B cell (primary cell): ENCODE data around the gene DLG2. TPM values are rescaled to one million over a fixed set of nuclear protein-coding genes. Genes with fewer than 3 reads are reported as not detected.

Experiments used
- ATAC-seq: fragments of 200-7000 bp; cut with Tn5 transposase; one replicate; pipeline ENCODE4 v1.10.0; 2021; ENCODE audit warnings: low read depth, mild to moderate bottlenecking, moderate number of reproducible peaks, moderate library complexity
- CTCF ChIA-PET: fragments of 350-600 bp; sonication (Branson Sonifier 250); formaldehyde crosslinking; loops from one replicate; lab custom pipeline; 2021; ENCODE audit warnings: antibody characterized with exemption, inconsistent platforms; lab: Charles Lee
- POLR2A ChIA-PET: fragments of 350-600 bp; sonication (Branson Sonifier 250); formaldehyde crosslinking; loops from one replicate; lab custom pipeline; 2021; ENCODE audit warnings: antibody characterized with exemption; lab: Charles Lee
- DNase-seq: peaks from one replicate; pipeline ENCODE4 v3.0.0; 2013
- H2AFZ ChIP-seq: 2 replicates; pipeline ENCODE4 v1.6.1; 2012; ENCODE audit warnings: mild to moderate bottlenecking, low read depth, low read length; ENCODE audit not compliant: insufficient read depth, poor library complexity, severe bottlenecking
- H3K27ac ChIP-seq, 2 donors: 1 replicate in 1 of 2; 2 replicates in 1 of 2; pipeline ENCODE4 v1.5.1; 2012 to 2013; ENCODE audit warnings: low read length in 2 of 2, mild to moderate bottlenecking in 2 of 2, moderate library complexity in 1 of 2
- H3K27me3 ChIP-seq, 4 experiments: fragments of 200-600 bp in 1 of 4; sonication (generic) in 1 of 4; replicated peaks in 1 of 4; 1 replicate in 2 of 4; 2 replicates in 2 of 4; pipeline versions ENCODE4 v1.6.1 to v1.7.0; 2013 to 2016; ENCODE audit warnings: low read length in 3 of 4, mild to moderate bottlenecking in 2 of 4, mixed read lengths in 1 of 4, moderate library complexity in 1 of 4; ENCODE audit not compliant: insufficient read depth in 4 of 4, control insufficient read depth in 3 of 4; ENCODE audit errors: control extremely low read depth in 1 of 4
- H3K36me3 ChIP-seq, 2 experiments: replicated peaks in 1 of 2; 1 replicate in 1 of 2; 2 replicates in 1 of 2; pipeline versions ENCODE4 v1.6.1 to v1.7.1; 2013; ENCODE audit warnings: low read length in 1 of 2; ENCODE audit not compliant: insufficient read depth in 2 of 2, control insufficient read depth in 1 of 2; ENCODE audit errors: control extremely low read depth in 1 of 2, extremely low read depth in 1 of 2
- H3K4me1 ChIP-seq, 2 donors: fragments of 200-600 bp in 1 of 2; sonication (generic) in 1 of 2; 1 replicate in 1 of 2; 2 replicates in 1 of 2; pipeline versions ENCODE4 v1.5.1 to v1.6.1; 2013 to 2017; ENCODE audit warnings: low read length in 2 of 2; ENCODE audit not compliant: control insufficient read depth in 2 of 2, insufficient read depth in 2 of 2
- H3K4me2 ChIP-seq: replicated peaks from 2 replicates; pipeline ENCODE3; 2012; ENCODE audit warnings: mild to moderate bottlenecking, low read depth, low read length; ENCODE audit not compliant: poor library complexity, severe bottlenecking
- H3K4me3 ChIP-seq, 5 experiments: fragments of 200-600 bp in 1 of 5; sonication (generic) in 1 of 5; 1 replicate in 3 of 5; 2 replicates in 2 of 5; pipeline versions ENCODE4 v1.5.1 to v1.7.0; 2011 to 2016; ENCODE audit warnings: low read length in 4 of 5, mild to moderate bottlenecking in 4 of 5, low read depth in 2 of 5, control low read depth in 1 of 5, moderate library complexity in 1 of 5; ENCODE audit not compliant: insufficient read depth in 1 of 5; ENCODE audit errors: control extremely low read depth in 1 of 5, extremely low read depth in 1 of 5
- H3K79me2 ChIP-seq: fragments of 200-600 bp; sonication (generic); one replicate; pipeline ENCODE4 v1.6.0; 2016; ENCODE audit warnings: low read length; ENCODE audit not compliant: control insufficient read depth, insufficient read depth
- H3K9ac ChIP-seq: fragments of 200-600 bp; sonication (generic); 2 replicates; pipeline ENCODE4 v1.6.1; 2017; ENCODE audit warnings: mild to moderate bottlenecking, low read length, moderate library complexity
- H3K9me3 ChIP-seq, 3 donors: one replicate each; pipeline versions ENCODE4 v1.6.1 to v1.7.1; 2013; ENCODE audit warnings: low read length in 2 of 3; ENCODE audit not compliant: control insufficient read depth in 2 of 3, insufficient read depth in 1 of 3; ENCODE audit errors: control extremely low read depth in 1 of 3
- H4K20me1 ChIP-seq: 2 replicates; pipeline ENCODE4 v1.6.0; 2012; ENCODE audit warnings: mild to moderate bottlenecking, low read length; ENCODE audit not compliant: insufficient read depth, control insufficient read depth, poor library complexity, severe bottlenecking
- H3K27ac Mint-ChIP-seq: one replicate; pipeline ENCODE4 v1.8.0; 2021; ENCODE audit warnings: mixed read lengths
- H3K27me3 Mint-ChIP-seq: one replicate; pipeline ENCODE4 v1.8.0; 2021; ENCODE audit warnings: mixed read lengths
- H3K4me1 Mint-ChIP-seq: one replicate; pipeline ENCODE4 v1.8.0; 2021; ENCODE audit warnings: mixed read lengths
- H3K4me3 Mint-ChIP-seq: one replicate; pipeline ENCODE4 v1.8.0; 2021; ENCODE audit warnings: mixed read lengths
- H3K9me3 Mint-ChIP-seq: one replicate; pipeline ENCODE4 v1.8.0; 2022; ENCODE audit warnings: mixed read lengths; ENCODE audit not compliant: insufficient read depth
- CTCF ChIP-seq: fragments of 200-600 bp; IDR thresholded peaks from one replicate; pipeline ENCODE4 v1.8.0; 2022; ENCODE audit warnings: antibody characterized with exemption, mild to moderate bottlenecking
- EZH2 ChIP-seq: IDR thresholded peaks from 2 replicates; pipeline ENCODE4 v1.6.1; 2012; ENCODE audit warnings: borderline replicate concordance, low read depth, mild to moderate bottlenecking, moderate library complexity, low read length; ENCODE audit not compliant: insufficient read depth, poor library complexity, severe bottlenecking
- WGBS: methylation state at CpG from one replicate; pipeline ENCODE4 v1.1.5; 2013; ENCODE audit warnings: missing lambda C conversion rate; ENCODE audit not compliant: insufficient coverage; 5-methylcytosine and 5-hydroxymethylcytosine counted together
- intact Hi-C: fragments of 100-400 bp; cut with micrococcal nuclease; formaldehyde crosslinking; loops from one replicate; pipeline ENCODE4 v1.10.0; 2022
- polyA plus RNA-seq: library from polyadenylated mRNA; depleted of rRNA; stranded (reverse); fragments of >200 nt; gene quantifications from 2 replicates; pipeline ENCODE4 v1.2.3, GENCODE V29; 2012
- total RNA-seq, 2 donors: library from RNA; stranded (reverse); fragments of 120-200 nt in 1 of 2; gene quantifications; 1 replicate in 1 of 2; 2 replicates in 1 of 2; pipeline versions ENCODE4 v1.2.3 to v1.2.4, GENCODE V29; 2013 to 2022

Gene DLG2
- total and polyA plus RNA-seq, 2 donors (not counting 1 experiment from before 2014, with no cell fraction given): 0.54 to 5.4 TPM

- no peak overlapping the region for H2AFZ ChIP-seq
- H4K20me1 ChIP-seq: no peaks in the 10 kb centered on the region
- no peaks in the 10 kb centered on the region for H3K36me3 ChIP-seq
- H3K27me3 ChIP-seq: peaks cover 0 to 5% (median 0%) of the 10 kb centered on the region in 4 experiments
- H3K9me3 ChIP-seq: no peaks in the 10 kb centered on the region
- H3K9me3 Mint-ChIP-seq: no peaks in the 10 kb centered on the region
- H3K4me3 ChIP-seq: no peak overlapping the region
- no peaks in the 10 kb centered on the region for H3K4me1 ChIP-seq
- no peaks in the 10 kb centered on the region for H3K79me2 ChIP-seq
- no peak overlapping the region for H3K4me2 ChIP-seq
- H3K4me1 Mint-ChIP-seq: no peaks in the 10 kb centered on the region
- CTCF ChIA-PET: interaction anchor here (1.7 kb wide), 1 partner anchor 11 kb away, joined by 5 read pairs; no protein-coding TSS in a partner anchor
- DNase-seq: no peak
- peaks cover 9% of the 10 kb centered on the region for H3K27me3 Mint-ChIP-seq
- no peak overlapping the region for H3K27ac ChIP-seq
- H3K9ac ChIP-seq: no peak overlapping the region
- TF ChIP-seq CTCF: no peak
- no peak for TF ChIP-seq EZH2
- no CpG with 5 or more reads among the region's 2 CpGs for WGBS
- intact Hi-C loops: no loop called here
- ATAC-seq: no peak
- POLR2A ChIA-PET: no interaction called here
- no peak overlapping the region for H3K27ac Mint-ChIP-seq
- no peak overlapping the region for H3K4me3 Mint-ChIP-seq
Measured at GRCh38 chr11:83702796-83703195, 1924.3 kb downstream of the DLG2 start.

- Mint-ChIP-seq H3K27me3 (peaks cover 4% of the 10 kb centered on the region), H3K27ac (no peak overlapping the region), H3K9me3 (no peaks in the 10 kb centered on the region), H3K4me1 (no peaks in the 10 kb centered on the region), H3K4me3 (no peak overlapping the region)
- ChIA-PET POLR2A (no interaction called here), CTCF (no interaction called here)
- Histone ChIP-seq H3K4me3 (no peak overlapping the region), H4K20me1 (no peaks in the 10 kb centered on the region), H3K27me3 (peaks cover 0 to 3% (median 0%) of the 10 kb centered on the region in 4 experiments), H3K79me2 (no peaks in the 10 kb centered on the region), H3K4me1 (no peaks in the 10 kb centered on the region), H3K36me3 (no peaks in the 10 kb centered on the region), H3K9me3 (no peaks in the 10 kb centered on the region), H3K27ac (no peak overlapping the region), H2AFZ (no peak overlapping the region), H3K9ac (no peak overlapping the region), H3K4me2 (no peak overlapping the region)
- WGBS: 100% methylated on average over 1 of the region's 2 CpGs
- ATAC-seq (no peak), DNase-seq (no peak)
- intact Hi-C loops: no loop called here
- TF ChIP-seq CTCF (no peak), EZH2 (no peak)
Measured at GRCh38 chr11:83697518-83697917, 1929.6 kb downstream of the DLG2 start.
